SK-N-SH treated with all-trans-retinoic acid at 6 μM for 48 hours (cell line): ENCODE results near the gene TAOK1.

Source experiments
- CREB5 ChIP-seq: fragments of 250-450 bp; sonication (Bioruptor Pico); IDR thresholded peaks from 2 replicates; pipeline ENCODE4 v1.5.1; 2020; ENCODE audit warnings: low read depth, mild to moderate bottlenecking, moderate library complexity
- PATZ1 ChIP-seq: fragments of 250-450 bp; sonication (Bioruptor Pico); IDR thresholded peaks from 2 replicates; pipeline ENCODE4 v1.8.0; 2020; ENCODE audit warnings: mild to moderate bottlenecking, moderate library complexity, borderline replicate concordance

GRCh38 chr17:29582254-29582765, 192.1 kb downstream of the TAOK1 start:
- no peak for TF ChIP-seq PATZ1
- TF ChIP-seq CREB5 (CRISPR knock-in tag): no peak
